Hematopoietic multipotent progenitor cell treated with erythropoietin and hydrocortisone succinate and interleukin-3 and kit ligand, for 4 days (in vitro differentiated cells): ENCODE results near the gene COL13A1.

Experiments
- DNase-seq: peaks from one replicate; pipeline ENCODE4 v3.0.0-alpha.2; 2015

Gene COL13A1

GRCh38 chr10:69801434-69802315 is at the start of gene COL13A1:
COL13A1 (plus strand) TSS chr10:69801906; CDS start chr10:69802424, 518 bp downstream.
- DNase-seq, result no peak

GRCh38 chr10:69752479-69752878 is 49.2 kb upstream of the COL13A1 start:
- no peak for DNase-seq

- no peak for DNase-seq
These were observed 45.4 kb upstream of the COL13A1 start for GRCh38 chr10:69756279-69756678.

GRCh38 chr10:69757206-69757552 is 44.5 kb upstream of the COL13A1 start:
- no peak for DNase-seq

GRCh38 chr10:69757553-69758309 is 44.0 kb upstream of the COL13A1 start:
- peak; percentile 27 for DNase-seq

- DNase-seq, result no peak
These were observed 43.4 kb upstream of the COL13A1 start for GRCh38 chr10:69758310-69758728.

- DNase-seq, result no peak
These were observed 42.1 kb upstream of the COL13A1 start for GRCh38 chr10:69759641-69760040.

- no peak for DNase-seq
These were observed 41.6 kb upstream of the COL13A1 start for GRCh38 chr10:69760072-69760471.

- no peak for DNase-seq
These were observed 40.4 kb upstream of the COL13A1 start for GRCh38 chr10:69761320-69761719.

- no peak for DNase-seq
These were observed 35.4 kb upstream of the COL13A1 start for GRCh38 chr10:69766161-69766910.

GRCh38 chr10:69767793-69768192 is 33.9 kb upstream of the COL13A1 start:
- no peak for DNase-seq

GRCh38 chr10:69768386-69768785 is 33.3 kb upstream of the COL13A1 start:
- DNase-seq, result no peak

- no peak for DNase-seq
These were observed 32.2 kb upstream of the COL13A1 start for GRCh38 chr10:69769395-69769992.

- no peak for DNase-seq
These were observed 28.6 kb upstream of the COL13A1 start for GRCh38 chr10:69772933-69773704.

- no peak for DNase-seq
These were observed 27.1 kb upstream of the COL13A1 start for GRCh38 chr10:69774596-69774995.

GRCh38 chr10:69780077-69780476 is 21.6 kb upstream of the COL13A1 start:
- DNase-seq, result no peak

- DNase-seq, result no peak
These were observed 20.1 kb upstream of the COL13A1 start for GRCh38 chr10:69781576-69781975.

- DNase-seq, result no peak
These were observed 18.2 kb upstream of the COL13A1 start for GRCh38 chr10:69783515-69783914.

- DNase-seq, result peak; percentile 33
These were observed 14.9 kb upstream of the COL13A1 start for GRCh38 chr10:69786791-69787190.

- no peak for DNase-seq
These were observed 14.0 kb upstream of the COL13A1 start for GRCh38 chr10:69787681-69788080.

- peak; percentile 27 for DNase-seq
These were observed 12.5 kb upstream of the COL13A1 start for GRCh38 chr10:69789164-69789576.

GRCh38 chr10:69791812-69792211 is 9.9 kb upstream of the COL13A1 start:
- no peak for DNase-seq
